GM21576 (cell line): ENCODE measurements around the gene FMNL2.

Source experiments
- ATAC-seq: cut with Tn5 transposase; IDR thresholded peaks from one replicate; pipeline ENCODE4 v1.9.1; 2021; ENCODE audit warnings: mild to moderate bottlenecking, moderate library complexity; ENCODE audit not compliant: unreplicated experiment

Gene FMNL2

DNA sequence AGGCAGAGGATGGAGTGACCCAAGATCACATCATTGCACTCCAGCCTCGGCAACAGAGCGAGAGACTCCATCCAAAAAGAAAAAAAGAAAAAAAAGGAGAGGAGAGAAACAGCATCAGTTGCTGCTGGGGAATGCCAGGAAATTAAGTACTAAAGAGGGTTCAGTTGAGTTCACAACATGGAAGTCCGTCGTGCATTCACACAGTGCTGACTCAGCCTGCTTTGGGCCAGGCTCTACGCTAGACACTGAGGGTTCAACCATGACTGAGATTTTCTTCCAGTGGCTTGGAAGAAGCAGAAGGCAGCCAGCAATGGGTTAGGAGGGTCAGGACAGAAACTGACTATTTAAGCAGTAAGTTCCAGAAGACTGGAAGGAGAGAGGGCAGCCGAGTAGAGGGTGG is 108.8 kb downstream of the FMNL2 start:
- ATAC-seq: no peak

DNA sequence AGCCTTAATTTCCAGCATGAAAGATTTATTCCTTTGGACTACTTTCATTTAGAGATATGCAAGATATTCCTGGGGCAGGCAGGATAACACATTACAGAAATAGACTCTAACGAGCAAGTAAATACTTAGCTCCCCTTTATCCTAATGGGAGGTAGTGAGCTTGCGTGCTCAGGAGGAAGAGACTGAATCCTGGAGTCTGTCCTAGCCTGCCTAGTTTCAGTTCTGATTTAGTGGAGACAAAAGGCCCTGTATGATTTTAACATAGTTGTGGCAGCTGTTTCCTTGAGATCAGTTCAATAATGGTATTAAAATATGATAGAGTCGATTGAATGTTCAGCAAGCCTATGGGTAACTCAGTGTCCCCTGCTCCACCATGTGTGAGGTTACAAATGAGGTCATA is 109.5 kb downstream of the FMNL2 start:
- ATAC-seq: no peak

DNA sequence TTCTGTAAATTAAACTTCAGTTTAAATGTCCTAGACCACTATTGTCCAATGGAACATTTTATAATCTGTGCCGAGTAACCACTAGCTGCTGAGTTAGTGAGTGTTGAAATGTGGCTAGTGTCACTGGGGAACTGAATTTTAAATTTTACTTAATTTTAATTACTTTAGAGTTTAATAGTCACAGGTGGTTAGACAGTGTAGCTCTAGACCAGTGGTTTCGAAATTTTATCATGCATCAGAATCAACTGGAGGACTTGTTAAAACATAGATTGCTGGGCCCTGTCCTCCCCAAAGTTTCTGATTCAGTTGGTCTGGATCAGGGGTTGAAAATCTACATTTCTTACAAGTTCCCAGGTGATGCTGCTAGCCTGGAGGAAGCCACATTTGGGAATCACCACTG is 110.4 kb downstream of the FMNL2 start:
- ATAC-seq: no peak

DNA sequence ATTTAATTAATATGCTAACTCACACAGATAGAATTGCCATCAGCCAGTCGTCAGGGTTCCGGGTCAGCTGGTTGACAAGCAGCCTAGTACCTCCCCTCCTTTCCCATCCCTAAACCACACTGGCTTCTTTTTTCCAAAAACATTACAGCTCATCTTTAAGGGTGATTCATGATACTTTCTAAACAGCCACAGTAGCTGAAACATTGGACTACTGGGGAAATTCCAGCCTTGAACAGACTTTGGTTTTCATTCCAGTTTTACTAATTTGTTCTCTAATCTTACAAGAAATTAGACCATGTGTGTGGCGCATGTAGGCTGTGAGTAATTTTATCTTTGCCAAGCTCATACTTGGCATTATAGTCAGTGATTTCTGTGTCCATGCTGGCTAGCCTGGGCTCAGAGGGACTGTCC is 110.8 kb downstream of the FMNL2 start:
- no peak for ATAC-seq

DNA sequence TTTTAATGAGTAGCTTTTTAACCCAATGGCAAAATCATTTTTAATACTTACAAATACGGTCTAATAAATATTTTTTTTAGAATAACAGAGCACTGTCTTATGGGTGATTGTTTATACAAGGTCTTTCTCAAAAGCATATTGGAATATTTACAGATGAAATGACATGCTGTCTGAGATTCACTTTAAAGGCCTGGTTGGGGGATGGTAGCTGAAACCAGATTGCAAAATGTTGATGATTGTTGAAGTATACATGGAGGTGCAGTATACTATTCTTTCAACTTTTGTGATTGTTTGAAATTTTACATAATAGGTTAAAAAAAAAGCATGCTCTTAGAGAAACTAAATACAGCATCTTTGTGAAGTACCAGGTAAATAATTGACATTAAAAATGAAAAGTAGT is 111.2 kb downstream of the FMNL2 start:
- ATAC-seq: no peak

DNA sequence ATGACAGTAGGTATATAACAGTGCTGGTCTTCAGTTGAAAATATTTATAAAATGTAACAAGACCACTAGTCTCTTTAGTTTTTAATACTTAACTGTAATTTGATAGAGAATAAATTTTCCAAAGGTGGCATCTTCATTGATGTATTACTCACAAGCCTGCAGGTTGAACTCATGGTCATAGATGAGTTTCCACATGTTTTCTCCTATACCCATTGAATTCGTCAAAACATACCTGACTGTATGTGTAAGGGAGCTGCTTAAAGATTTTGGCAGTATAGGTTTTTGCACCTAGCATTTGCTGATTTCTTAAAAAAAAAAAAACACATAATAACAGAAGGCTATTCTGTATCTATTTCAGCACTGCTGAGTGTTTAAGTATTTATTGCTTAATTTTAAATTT is 112.9 kb downstream of the FMNL2 start:
- no peak for ATAC-seq

DNA sequence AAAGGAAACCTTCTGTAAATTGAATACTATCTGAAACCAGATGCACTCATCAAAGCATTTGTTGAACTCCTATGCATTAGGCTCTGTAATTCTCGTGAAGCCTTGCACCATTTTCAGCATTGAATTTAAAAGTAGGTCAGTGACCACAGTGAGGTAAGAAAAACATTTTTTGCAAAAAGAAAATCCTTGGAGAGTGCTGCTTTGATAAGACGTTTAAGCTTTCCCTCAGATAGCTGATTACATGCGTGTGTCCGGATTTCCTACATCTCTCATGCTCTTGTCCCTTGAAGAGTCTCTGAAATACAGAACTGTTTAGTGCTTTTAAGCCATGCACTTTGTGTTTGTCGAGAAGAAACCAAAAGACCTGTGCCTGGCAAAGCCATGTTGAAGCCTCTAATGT is 113.6 kb downstream of the FMNL2 start:
- no peak for ATAC-seq

DNA sequence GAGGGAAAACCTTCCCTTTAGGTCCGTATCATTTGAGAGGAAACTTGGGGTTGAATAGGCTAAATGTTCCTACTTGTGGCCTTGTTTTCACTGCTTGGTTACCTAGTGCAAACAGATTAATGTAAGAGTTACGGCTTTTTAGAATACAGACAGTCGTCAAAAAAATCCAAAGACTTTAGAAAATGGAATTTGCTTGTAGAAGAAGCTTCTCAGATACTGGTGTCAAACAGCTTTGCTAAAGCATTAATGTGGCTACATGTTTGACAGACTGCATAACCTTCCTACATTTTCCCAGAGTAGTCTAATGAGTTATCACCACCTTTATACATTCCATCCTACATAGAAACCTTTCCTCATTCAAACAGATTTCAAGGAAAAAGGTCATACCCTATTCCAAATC is 114.6 kb downstream of the FMNL2 start:
- no peak for ATAC-seq

DNA sequence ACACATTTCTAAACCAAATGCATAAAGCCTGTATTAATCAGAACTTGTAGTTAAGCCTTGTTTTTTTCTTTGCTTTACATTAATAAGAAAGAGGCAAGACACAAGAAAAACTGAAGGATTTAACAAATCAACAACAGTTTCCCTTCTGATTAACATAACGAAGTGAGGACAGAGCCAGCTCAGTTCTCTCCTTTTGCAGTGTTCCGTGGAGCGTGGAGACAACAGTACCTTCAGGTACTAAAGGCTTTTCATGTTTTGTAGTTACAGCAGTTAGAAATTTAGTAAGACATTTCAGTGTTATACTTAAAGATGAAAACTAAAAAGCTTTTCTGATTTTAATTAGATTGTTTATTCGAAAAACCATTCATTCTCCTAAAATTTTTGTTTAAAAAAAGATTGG is 115.2 kb downstream of the FMNL2 start:
- ATAC-seq: no peak

DNA sequence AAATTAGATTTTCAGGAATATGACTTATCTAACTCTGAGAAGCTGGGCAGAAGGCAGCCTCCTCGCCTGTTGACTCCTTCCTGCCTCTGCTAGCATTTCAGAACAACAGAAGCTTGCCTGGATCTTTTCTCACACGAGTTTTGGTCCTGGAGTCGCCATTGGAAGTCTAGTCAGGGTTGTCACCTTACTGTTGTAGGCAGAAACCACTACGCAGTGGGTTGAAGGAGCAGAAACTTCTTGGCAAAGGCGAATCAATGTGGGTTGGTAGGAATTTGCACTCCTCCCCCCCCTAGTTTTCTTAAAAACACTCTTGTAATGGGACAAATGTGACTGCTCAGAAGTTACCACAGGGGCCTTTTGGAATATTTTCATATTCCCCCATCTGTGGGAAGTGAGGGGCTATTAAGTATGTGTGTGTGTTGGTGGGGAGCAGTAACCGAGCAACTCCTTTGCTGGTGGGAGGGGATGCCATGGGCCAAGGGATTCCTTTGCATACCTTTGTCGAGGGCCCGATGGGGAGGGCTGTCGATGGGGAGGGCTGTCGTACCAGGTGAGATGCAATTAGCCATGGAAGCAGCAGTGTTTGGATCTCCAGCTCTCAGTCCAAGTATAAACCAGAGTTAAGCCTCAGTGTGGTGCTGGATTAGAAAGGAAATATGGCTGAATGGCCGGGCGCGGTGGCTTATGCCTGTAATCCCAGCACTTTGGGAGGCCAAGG is 117.4 kb downstream of the FMNL2 start:
- ATAC-seq: no peak

DNA sequence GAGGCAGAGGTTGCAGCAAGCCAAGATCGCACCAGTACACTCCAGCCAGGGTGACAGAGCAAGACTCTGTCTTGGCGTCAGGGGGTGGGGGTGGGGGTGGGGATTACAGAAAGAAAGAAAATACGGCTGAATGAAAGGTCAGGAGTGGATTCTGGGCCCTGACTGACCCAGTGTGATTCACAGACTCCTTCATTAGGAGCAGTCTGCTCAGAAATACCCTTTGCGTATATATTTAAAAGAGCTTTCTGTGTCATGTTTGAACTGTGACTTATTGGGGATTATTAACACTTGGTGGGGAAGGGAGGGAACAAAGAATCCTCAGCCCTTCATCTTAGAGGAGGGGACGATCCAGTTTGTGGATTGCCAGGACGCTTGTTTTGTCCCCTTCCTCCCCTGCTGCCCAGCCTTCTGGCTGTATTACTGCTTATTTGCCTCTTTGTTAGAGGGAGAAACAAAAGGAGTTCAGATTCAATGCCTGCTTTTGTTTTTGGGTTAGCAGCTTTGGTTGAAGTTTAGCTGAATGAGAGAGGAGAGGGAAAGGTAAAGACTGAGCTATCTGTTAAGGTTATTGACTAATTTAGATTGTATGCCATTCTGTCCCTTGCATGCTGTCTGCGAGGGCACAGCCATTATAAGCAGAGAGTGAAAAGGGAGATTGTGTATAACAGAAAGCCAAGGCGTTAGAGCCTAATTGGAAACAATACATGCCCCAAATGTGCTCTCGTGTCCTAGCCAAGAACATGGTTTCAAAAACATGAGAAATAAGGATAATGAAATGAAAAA is 118.3 kb downstream of the FMNL2 start:
- no peak for ATAC-seq

DNA sequence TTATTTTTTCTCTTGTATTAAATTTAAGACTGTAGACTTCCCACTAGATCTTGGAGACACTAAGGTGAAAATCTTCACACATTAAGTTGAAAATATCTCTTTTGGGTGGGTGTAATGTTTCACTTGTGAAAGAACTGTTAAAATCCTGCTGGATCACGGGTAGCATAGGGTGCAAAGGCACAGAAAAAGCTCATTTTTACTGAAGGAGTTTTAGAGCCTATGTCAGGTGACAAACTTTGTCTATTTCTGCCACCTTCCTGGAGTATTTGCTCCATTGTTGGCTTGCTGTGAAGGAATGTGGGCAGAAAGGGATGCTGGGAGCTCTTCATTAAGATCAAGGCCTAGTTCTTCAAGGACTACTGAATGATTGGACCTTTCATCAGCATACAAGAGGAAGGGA is 119.4 kb downstream of the FMNL2 start:
- no peak for ATAC-seq

DNA sequence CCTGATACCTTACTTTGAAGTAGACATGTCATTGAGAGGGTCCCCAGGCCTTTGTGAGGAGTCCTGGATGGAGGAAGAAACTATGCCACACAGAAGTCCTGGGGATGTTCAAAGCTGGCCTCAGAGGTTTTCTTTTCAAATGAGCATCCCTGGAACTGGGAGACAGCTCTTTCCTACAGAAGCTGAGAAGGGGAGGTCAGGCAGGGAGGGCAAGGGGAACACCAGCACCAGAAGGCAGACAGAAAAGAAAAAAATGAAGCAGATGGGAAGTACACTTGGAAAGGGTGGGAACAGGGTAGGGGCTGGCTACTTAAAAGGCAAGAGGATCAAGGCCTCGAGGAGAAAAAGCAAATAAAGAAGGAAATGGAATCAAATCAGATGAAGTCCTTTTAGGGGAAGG is 120.0 kb downstream of the FMNL2 start:
- no peak for ATAC-seq

DNA sequence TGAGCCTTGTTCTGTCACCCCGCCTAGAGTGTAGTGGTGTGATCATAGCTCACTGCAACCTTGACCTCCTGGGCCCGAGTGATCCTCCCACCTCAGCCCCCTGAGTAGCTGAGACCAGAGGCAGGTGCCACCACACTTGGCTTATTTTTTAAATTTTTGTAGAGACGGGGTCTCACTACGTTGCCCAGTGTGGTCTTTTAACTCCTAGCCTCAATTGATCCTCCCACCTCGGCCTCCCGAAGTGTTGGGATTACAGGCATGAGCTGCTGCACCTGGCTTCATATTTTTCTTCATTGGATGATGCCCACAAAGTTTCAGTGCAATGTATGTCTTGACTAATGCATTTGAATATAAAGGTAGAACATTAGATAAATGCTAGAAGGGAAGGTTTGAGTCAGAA is 120.8 kb downstream of the FMNL2 start:
- no peak for ATAC-seq

DNA sequence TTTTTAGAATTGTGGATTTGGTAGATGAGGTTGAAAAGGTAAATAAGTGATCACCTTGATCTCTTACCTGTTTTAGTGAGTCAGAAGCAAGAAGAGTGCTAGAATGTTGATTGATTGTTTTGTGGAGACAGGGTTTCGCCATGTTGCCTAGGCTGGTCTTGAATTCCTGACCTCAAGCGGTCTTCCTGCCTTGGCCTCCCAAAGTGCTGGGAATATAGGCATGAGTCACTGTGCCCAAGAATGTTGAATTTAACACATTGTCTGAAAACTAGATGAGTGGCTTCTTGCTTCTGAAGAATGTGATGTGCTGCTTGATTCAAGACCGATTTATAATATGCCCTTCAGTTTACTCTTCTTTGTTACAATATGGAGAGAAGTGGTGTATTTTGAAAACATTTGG is 121.3 kb downstream of the FMNL2 start:
- ATAC-seq: no peak

DNA sequence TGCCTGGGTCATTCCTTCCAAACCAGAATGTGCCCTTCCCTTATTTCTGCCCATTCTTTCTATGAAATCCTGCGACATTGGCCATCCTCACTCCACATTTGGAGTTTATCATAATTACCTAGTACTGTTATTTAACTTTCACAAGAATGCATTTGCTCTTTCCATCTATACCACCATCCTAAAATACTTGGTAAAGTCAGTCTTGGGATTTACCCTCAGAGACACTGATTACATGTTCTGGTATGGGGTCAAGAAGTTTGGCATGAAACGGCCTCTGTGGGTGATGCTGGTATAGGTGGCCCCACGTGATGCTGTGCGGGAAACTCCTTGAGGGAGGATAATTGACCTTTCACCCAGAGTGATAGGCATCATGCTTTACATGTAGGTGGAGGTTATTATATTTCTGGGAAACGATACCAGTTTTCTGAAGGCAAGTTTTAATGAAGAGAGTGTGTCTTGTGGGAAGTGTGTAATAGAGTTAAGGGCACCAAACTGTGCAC is 123.5 kb downstream of the FMNL2 start:
- no peak for ATAC-seq

DNA sequence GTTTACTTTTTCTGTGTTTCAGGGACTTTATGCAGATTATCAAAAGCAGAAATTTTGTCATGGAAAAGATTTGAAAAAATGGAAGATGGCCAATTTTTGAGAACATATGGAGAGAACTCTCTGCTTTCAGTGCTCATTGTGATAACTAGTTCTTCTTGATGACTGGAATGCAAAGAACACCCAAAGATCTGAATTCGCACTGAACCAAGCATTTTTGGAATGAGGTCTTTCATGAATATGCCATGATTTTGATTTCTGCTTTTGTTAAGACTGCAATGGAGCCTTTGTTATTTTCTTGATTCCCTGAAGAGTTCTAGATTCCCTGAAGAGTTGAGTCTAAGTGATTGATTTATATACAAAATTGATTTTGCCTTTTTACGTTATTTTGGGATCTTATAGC is 124.1 kb downstream of the FMNL2 start:
- no peak for ATAC-seq

DNA sequence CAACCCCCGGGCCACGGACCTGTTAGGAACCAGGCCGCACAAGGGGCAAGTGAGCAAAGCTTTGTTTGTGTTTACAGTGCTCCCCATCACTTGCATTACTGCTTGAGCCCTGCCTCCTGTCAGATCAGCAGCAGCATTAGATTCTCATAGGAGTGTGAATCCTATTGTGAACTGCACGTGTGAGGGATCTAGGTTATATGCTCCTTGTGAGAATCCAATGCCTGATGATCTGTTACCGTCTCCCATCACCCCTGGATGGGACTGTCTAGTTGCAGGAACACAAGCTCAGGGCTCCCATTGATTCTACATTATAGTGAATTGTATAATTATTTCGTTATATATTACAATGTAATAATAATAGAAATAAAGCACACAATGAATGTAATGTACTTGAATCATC is 125.6 kb downstream of the FMNL2 start:
- no peak for ATAC-seq

DNA sequence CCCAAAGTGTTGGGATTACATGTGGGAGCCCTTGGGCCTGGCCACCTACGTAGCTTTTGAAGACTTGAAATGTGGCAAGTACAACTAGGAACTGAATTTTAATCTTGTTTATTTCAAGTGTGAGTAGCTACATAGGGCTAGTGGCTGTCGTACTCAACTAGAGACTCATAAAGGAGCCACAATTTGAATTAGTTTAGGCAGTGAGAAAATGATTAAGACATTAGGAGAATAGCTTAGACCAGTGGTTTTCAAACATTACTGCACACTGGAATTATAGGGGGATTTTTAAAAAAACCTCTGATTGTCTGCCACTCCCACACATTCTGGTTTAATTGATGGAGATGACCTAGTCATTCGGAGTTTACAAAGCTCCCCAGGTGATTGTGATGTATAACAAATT is 127.1 kb downstream of the FMNL2 start:
- no peak for ATAC-seq

DNA sequence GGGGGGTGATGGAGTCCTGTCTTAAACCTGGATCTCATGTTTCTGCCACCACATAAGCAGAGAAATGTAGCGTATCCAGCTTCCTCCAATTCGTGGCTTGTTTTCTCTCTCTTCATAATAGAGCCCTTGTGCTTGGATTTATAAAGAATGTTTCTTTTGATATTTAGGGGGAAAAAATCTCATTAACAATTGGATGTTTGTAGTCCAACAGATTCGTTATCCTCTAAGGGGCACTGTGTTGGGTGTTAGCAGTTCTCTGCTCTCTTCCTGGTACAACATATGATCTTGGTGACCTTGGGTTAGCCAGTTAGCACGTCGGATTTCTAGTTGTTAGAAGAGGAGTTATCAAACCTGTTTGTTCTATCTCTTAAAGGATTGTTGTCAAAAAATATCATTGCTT is 127.8 kb downstream of the FMNL2 start:
- ATAC-seq: no peak

DNA sequence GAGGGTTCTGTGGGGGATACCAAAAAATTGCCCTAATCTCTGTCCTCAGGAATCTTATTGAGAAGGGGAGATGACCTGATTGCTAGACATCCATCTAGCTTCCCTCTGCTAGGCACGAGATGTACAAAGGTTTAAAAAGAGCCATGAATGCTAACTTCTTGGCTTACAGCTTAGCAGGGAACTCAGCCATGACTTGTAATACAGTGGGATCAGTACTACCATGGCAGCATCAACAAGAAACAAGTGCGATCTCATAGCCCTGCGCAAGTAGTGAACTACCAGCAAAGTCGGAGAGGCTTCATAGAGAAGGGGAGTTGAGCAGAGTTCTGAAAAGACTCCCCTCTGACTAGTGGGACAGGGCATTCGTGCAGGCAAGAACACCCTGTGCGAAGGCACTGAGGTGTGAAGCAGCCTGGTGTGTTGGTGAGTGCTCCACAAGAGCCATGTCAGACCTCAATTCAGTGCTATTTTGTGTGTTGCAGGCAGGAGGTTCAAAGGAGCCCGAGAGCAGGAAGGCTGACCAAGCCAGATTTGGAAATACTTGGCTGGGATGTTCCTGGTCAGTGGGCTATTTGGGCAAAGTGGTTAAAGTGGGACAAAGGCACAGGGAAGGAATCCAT is 130.0 kb downstream of the FMNL2 start:
- ATAC-seq: no peak

DNA sequence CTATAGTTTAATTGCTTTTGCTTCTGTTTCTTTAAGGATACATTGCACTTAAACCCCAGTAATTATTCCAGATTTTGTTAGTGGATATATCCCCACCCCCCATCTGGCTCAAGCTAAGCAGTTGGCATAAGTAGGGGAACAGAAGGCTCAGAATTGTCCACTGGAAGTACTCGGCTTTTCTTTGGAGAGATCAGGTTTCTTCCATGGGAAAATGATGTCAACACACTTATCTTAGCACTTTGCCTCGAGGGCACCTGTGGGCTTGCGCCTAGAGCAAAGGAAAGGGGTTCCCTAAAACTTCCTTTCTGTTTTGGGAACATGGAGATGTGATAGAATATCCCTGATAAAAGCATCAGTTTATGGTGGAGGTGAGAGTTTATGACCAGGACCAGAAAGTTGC is 130.6 kb downstream of the FMNL2 start:
- no peak for ATAC-seq
